ENCODE data around the gene BDKRB1.

The BDKRB1 gene

GRCh38 chr14:96309133-96309895 is 53.3 kb downstream of the BDKRB1 start:
- H3K36me3 ChIP-seq (replicated peaks; ENCODE audit: low read depth, low read length): peaks cover 11% of the 10 kb centered on the region
- TF ChIP-seq EZH2phosphoT487 (IDR thresholded peaks at IDR 0.05; ENCODE audit: low read depth): no peak
- TF ChIP-seq, protein P1, sequence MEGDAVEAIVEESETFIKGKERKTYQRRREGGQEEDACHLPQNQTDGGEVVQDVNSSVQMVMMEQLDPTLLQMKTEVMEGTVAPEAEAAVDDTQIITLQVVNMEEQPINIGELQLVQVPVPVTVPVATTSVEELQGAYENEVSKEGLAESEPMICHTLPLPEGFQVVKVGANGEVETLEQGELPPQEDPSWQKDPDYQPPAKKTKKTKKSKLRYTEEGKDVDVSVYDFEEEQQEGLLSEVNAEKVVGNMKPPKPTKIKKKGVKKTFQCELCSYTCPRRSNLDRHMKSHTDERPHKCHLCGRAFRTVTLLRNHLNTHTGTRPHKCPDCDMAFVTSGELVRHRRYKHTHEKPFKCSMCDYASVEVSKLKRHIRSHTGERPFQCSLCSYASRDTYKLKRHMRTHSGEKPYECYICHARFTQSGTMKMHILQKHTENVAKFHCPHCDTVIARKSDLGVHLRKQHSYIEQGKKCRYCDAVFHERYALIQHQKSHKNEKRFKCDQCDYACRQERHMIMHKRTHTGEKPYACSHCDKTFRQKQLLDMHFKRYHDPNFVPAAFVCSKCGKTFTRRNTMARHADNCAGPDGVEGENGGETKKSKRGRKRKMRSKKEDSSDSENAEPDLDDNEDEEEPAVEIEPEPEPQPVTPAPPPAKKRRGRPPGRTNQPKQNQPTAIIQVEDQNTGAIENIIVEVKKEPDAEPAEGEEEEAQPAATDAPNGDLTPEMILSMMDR (IDR thresholded peaks at IDR 0.05; ENCODE audit: low read depth, low read length): no peak
- no peak overlapping the region for H3K27ac ChIP-seq (ENCODE audit: low read length)

DNA sequence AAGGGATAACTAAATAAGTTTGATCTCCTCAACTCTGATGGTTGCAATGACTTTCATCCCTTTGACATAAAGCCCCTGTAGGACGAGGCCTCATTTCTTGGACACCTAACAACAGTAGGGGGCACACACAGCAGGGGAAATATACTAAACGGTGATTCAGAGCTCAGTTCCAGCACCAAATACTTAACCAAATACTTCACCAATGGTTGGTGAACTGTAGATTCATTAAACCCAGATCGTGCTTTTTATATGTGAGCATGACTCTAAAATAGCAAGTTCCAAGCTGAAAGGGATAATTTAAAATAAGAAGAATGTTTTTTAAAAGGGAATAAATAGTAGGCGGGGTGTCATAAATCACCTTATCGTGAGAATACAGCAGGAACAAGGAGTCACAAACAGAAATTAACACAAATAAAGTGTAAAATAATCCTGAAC is 53.9 kb downstream of the BDKRB1 start:
- Histone ChIP-seq H3K27ac (ENCODE audit: low read length) (no peak overlapping the region), H3K4me3 (ENCODE audit: low read length) (no peak overlapping the region), H3K27me3 (ENCODE audit: low read depth, low read length) (no peaks in the 10 kb centered on the region), H2AFZ (ENCODE audit: low read depth, low read length) (no peak overlapping the region), H3K9ac (ENCODE audit: low read length) (no peak overlapping the region), H3K4me2 (ENCODE audit: low read length) (no peak overlapping the region), H3K79me2 (ENCODE audit: low read length) (no peaks in the 10 kb centered on the region), H3K36me3 (replicated peaks; ENCODE audit: low read depth, low read length) (peaks cover 12% of the 10 kb centered on the region), H3K9me3 (ENCODE audit: insufficient read depth, low read length) (no peaks in the 10 kb centered on the region), H4K20me1 (ENCODE audit: insufficient read depth, low read length) (no peaks in the 10 kb centered on the region), H3K4me1 (ENCODE audit: low read length) (no peaks in the 10 kb centered on the region)
- TF ChIP-seq, protein P1 (IDR thresholded peaks at IDR 0.05; ENCODE audit: low read depth, low read length): peak; percentile 27; the same call in 1 of the 2 replicates
- no peak for TF ChIP-seq EZH2phosphoT487 (IDR thresholded peaks at IDR 0.05; ENCODE audit: low read depth)

More at GRCh38 chr14:96309133-96309895, 53.3 kb downstream of the BDKRB1 start:
- H3K79me2 ChIP-seq (ENCODE audit: low read length): no peaks in the 10 kb centered on the region
- no peaks in the 10 kb centered on the region for H3K9me3 ChIP-seq (ENCODE audit: insufficient read depth, low read length)
- no peak overlapping the region for H3K4me3 ChIP-seq (ENCODE audit: low read length)
- no peak overlapping the region for H3K9ac ChIP-seq (ENCODE audit: low read length)
- H3K4me1 ChIP-seq (ENCODE audit: low read length): no peaks in the 10 kb centered on the region
- H4K20me1 ChIP-seq (ENCODE audit: insufficient read depth, low read length): no peaks in the 10 kb centered on the region
- H3K4me2 ChIP-seq (ENCODE audit: low read length): no peak overlapping the region
- no peaks in the 10 kb centered on the region for H3K27me3 ChIP-seq (ENCODE audit: low read depth, low read length)
- no peak overlapping the region for H2AFZ ChIP-seq (ENCODE audit: low read depth, low read length)

GRCh38 chr14:96310906-96311305 is 54.9 kb downstream of the BDKRB1 start:
- H3K36me3 ChIP-seq (replicated peaks; ENCODE audit: low read depth, low read length): peaks cover 18% of the 10 kb centered on the region
- TF ChIP-seq, protein P1 (IDR thresholded peaks at IDR 0.05; ENCODE audit: low read depth, low read length): no peak
- no peak for TF ChIP-seq EZH2phosphoT487 (IDR thresholded peaks at IDR 0.05; ENCODE audit: low read depth)
- H2AFZ ChIP-seq (ENCODE audit: low read depth, low read length): no peak overlapping the region
- H3K4me1 ChIP-seq (ENCODE audit: low read length): no peaks in the 10 kb centered on the region
- H3K9me3 ChIP-seq (ENCODE audit: insufficient read depth, low read length): no peaks in the 10 kb centered on the region
- no peak overlapping the region for H3K27ac ChIP-seq (ENCODE audit: low read length)
- no peak overlapping the region for H3K4me2 ChIP-seq (ENCODE audit: low read length)
- H3K27me3 ChIP-seq (ENCODE audit: low read depth, low read length): no peaks in the 10 kb centered on the region
- H3K4me3 ChIP-seq (ENCODE audit: low read length): no peak overlapping the region
- no peak overlapping the region for H3K9ac ChIP-seq (ENCODE audit: low read length)
- no peaks in the 10 kb centered on the region for H4K20me1 ChIP-seq (ENCODE audit: insufficient read depth, low read length)
- no peaks in the 10 kb centered on the region for H3K79me2 ChIP-seq (ENCODE audit: low read length)

Data from OCI-LY3 (cell line).